GM23338 (cell line): Measurements from ENCODE around the gene CPD. TPM values are rescaled to one million over a fixed set of nuclear protein-coding genes. Genes with fewer than 3 reads are reported as not detected.

ENCODE experiments used
- ATAC-seq: fragments of 200-7000 bp; cut with Tn5 transposase; 3 replicates; pipeline ENCODE4 v1.9.1; 2020
- DNase-seq: peaks from one replicate; pipeline ENCODE4 v3.0.0-alpha.2; 2015; ENCODE audit warnings: low spot score
- H2AFZ ChIP-seq: fragments of 200-600 bp; sonication (generic); 2 replicates; pipeline ENCODE4 v1.8.0; 2016; ENCODE audit warnings: antibody characterized with exemption, mild to moderate bottlenecking, moderate library complexity
- H3F3A ChIP-seq: fragments of 200-600 bp; sonication (generic); replicated peaks from 2 replicates; pipeline ENCODE4 v1.8.0; 2017; ENCODE audit warnings: antibody characterized with exemption, mixed run types, low read depth
- H3K27ac ChIP-seq: fragments of 200-600 bp; sonication (generic); 2 replicates; pipeline ENCODE4 v1.6.1; 2016; ENCODE audit warnings: low read depth
- H3K27me3 ChIP-seq: fragments of 200-600 bp; sonication (generic); 2 replicates; pipeline ENCODE4 v1.8.0; 2016; ENCODE audit warnings: mild to moderate bottlenecking, mixed run types, moderate library complexity; ENCODE audit not compliant: insufficient read depth
- H3K36me3 ChIP-seq: fragments of 200-600 bp; sonication (generic); 2 replicates; pipeline ENCODE4 v1.8.0; 2016; ENCODE audit warnings: mild to moderate bottlenecking; ENCODE audit not compliant: insufficient read depth
- H3K4me1 ChIP-seq: fragments of 200-600 bp; sonication (generic); 2 replicates; pipeline ENCODE4 v1.8.0; 2016; ENCODE audit warnings: mild to moderate bottlenecking, moderate library complexity; ENCODE audit not compliant: insufficient read depth
- H3K4me2 ChIP-seq: fragments of 200-600 bp; sonication (generic); 2 replicates; pipeline ENCODE4 v1.7.1; 2017; ENCODE audit warnings: mixed run types
- H3K4me3 ChIP-seq: fragments of 200-600 bp; sonication (generic); 2 replicates; pipeline ENCODE4 v1.6.1; 2016; ENCODE audit warnings: mixed run types
- H3K79me2 ChIP-seq: fragments of 200-600 bp; sonication (generic); replicated peaks from 2 replicates; pipeline ENCODE4 v1.8.0; 2017; ENCODE audit warnings: mild to moderate bottlenecking; ENCODE audit not compliant: insufficient read depth
- H3K9me2 ChIP-seq: fragments of 200-600 bp; sonication (generic); 2 replicates; pipeline ENCODE4 v1.8.0; 2017; ENCODE audit not compliant: insufficient read depth
- H4K20me1 ChIP-seq: fragments of 200-600 bp; sonication (generic); replicated peaks from 2 replicates; pipeline ENCODE4 v1.8.0; 2017; ENCODE audit warnings: mild to moderate bottlenecking; ENCODE audit not compliant: insufficient read depth
- H3K27ac Mint-ChIP-seq: 2 replicates; pipeline ENCODE4 v1.8.0; 2020; ENCODE audit warnings: inconsistent platforms, mild to moderate bottlenecking, moderate library complexity, mixed read lengths
- H3K27me3 Mint-ChIP-seq: 3 replicates; pipeline ENCODE4 v1.8.0; 2022; ENCODE audit warnings: low read depth, mild to moderate bottlenecking, moderate library complexity, mixed read lengths, inconsistent platforms; ENCODE audit not compliant: insufficient read depth, poor library complexity
- H3K36me3 Mint-ChIP-seq: 3 replicates; pipeline ENCODE4 v1.8.0; 2021; ENCODE audit warnings: low read depth, mild to moderate bottlenecking, inconsistent platforms, moderate library complexity, mixed read lengths
- H3K4me1 Mint-ChIP-seq: 3 replicates; pipeline ENCODE4 v1.8.0; 2020; ENCODE audit warnings: mild to moderate bottlenecking, inconsistent platforms, mixed read lengths
- H3K4me3 Mint-ChIP-seq: 3 replicates; pipeline ENCODE4 v1.8.0; 2021; ENCODE audit warnings: moderate library complexity, mild to moderate bottlenecking, inconsistent platforms, mixed read lengths
- H3K9me3 Mint-ChIP-seq: 3 replicates; pipeline ENCODE4 v1.8.0; 2020; ENCODE audit warnings: moderate library complexity, mild to moderate bottlenecking, inconsistent platforms, mixed read lengths
- CREB1 ChIP-seq: fragments of 250-450 bp; sonication (Bioruptor Pico); IDR thresholded peaks from 2 replicates; pipeline ENCODE4 v1.5.0; 2020; ENCODE audit warnings: low read depth, mild to moderate bottlenecking, moderate library complexity
- EZH2 ChIP-seq: fragments of 200-600 bp; sonication (generic); IDR thresholded peaks from one replicate; pipeline ENCODE4 v1.8.0; 2017; ENCODE audit warnings: antibody characterized with exemption, mild to moderate bottlenecking, low read depth; ENCODE audit not compliant: unreplicated experiment
- EZH2phosphoT487 ChIP-seq: fragments of 200-600 bp; sonication (generic); IDR thresholded peaks from one replicate; pipeline ENCODE4 v1.8.1; 2018; ENCODE audit warnings: antibody characterized with exemption; ENCODE audit not compliant: unreplicated experiment
- JUNB ChIP-seq: IDR thresholded peaks from one replicate; pipeline ENCODE4 v1.6.1; 2016; ENCODE audit warnings: antibody characterized with exemption; ENCODE audit not compliant: unreplicated experiment
- POLR2AphosphoS5 ChIP-seq: IDR thresholded peaks from 2 replicates; pipeline ENCODE4 v1.6.1; 2016; ENCODE audit warnings: antibody characterized with exemption, low read depth
- STAT1 ChIP-seq: IDR thresholded peaks from one replicate; pipeline ENCODE4 v1.6.1; 2016; ENCODE audit warnings: antibody characterized with exemption; ENCODE audit not compliant: unreplicated experiment
- ZNF114 ChIP-seq: fragments of 250-450 bp; sonication (Bioruptor Pico); IDR thresholded peaks from 2 replicates; pipeline ENCODE4 v1.5.0; 2020; ENCODE audit warnings: mild to moderate bottlenecking, moderate library complexity
- ZNF331 ChIP-seq: fragments of 250-450 bp; sonication (Bioruptor Pico); IDR thresholded peaks from 2 replicates; pipeline ENCODE4 v1.5.0; 2020; ENCODE audit warnings: low read depth, mild to moderate bottlenecking, moderate library complexity
- ZNF462 ChIP-seq: fragments of 250-450 bp; sonication (Bioruptor Pico); IDR thresholded peaks from 2 replicates; pipeline ENCODE4 v1.5.0; 2020; ENCODE audit warnings: mild to moderate bottlenecking, moderate library complexity
- polyA plus RNA-seq: library from polyadenylated mRNA; unstranded; fragments of >200 nt; fragmentation: Nextera tagmentation; extraction: Ambion mirVana; gene quantifications from 2 replicates; pipeline ENCODE4 v1.2.1, GENCODE V29; 2016
- total RNA-seq: library from RNA; depleted of rRNA; stranded (reverse); fragments of >200 nt; shearing (Covaris generic); gene quantifications from 2 replicates; pipeline ENCODE4 v1.2.3, GENCODE V29; 2014
- TF ChIP-seq, protein P1 (sequence below), 2 experiments: fragments of 200-600 bp in 1 of 2; sonication (generic) in 1 of 2; conservative IDR thresholded peaks; 2 replicates each; pipeline versions ENCODE4 v1.5.1 to v1.6.1; 2016 to 2017; ENCODE audit warnings: antibody characterized with exemption in 2 of 2, low read depth in 2 of 2, mild to moderate bottlenecking in 2 of 2, moderate library complexity in 1 of 2
- TF ChIP-seq, protein P2 (sequence below): IDR thresholded peaks from one replicate; pipeline ENCODE4 v1.6.1; 2018; ENCODE audit warnings: antibody characterized with exemption; ENCODE audit not compliant: unreplicated experiment

CPD gene
- total and polyA plus RNA-seq, 2 experiments from 2014 or later: 6.2 to 57.8 TPM

DNA sequence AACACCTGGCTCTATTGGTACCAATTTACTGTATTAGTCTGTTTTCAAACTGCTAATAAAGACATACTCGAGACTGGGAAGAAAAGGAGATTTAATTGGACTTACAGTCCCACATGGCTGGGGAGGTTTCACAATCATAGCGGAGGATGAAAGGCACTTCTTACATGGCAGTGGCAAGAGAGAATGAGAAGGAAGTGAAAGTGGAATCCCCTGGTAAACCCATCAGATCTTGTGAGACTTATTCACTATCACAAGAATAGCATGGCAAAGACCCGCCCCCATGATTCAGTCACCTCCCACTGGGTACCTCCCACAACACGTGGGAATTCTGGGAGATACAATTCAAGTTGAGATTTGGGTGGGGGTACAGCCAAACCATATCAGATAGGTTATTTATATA lies 75.9 kb downstream of the CPD start:
- Histone ChIP-seq H3K4me2 (no peak overlapping the region), H2AFZ (no peak overlapping the region), H3F3A (no peaks in the 10 kb centered on the region), H3K27me3 (no peaks in the 10 kb centered on the region), H3K4me3 (no peak overlapping the region), H3K36me3 (peaks cover 9% of the 10 kb centered on the region), H3K79me2 (no peaks in the 10 kb centered on the region), H3K4me1 (no peaks in the 10 kb centered on the region), H3K27ac (no peak overlapping the region), H3K9me2 (peaks cover 4% of the 10 kb centered on the region; the same call in 1 of the 2 replicates), H4K20me1 (0 out of 2 replicates have a peak, but pooled peaks cover 4% of the 10 kb centered on the region)
- Mint-ChIP-seq H3K27me3 (peaks cover 2% of the 10 kb centered on the region), H3K27ac (no peak overlapping the region), H3K4me3 (no peak overlapping the region), H3K9me3 (peaks cover 14% of the 10 kb centered on the region), H3K36me3 (peaks cover 45% of the 10 kb centered on the region), H3K4me1 (no peaks in the 10 kb centered on the region; the same call in 2 of the 3 replicates)
- DNase-seq (no peak), ATAC-seq (no peak)
- TF ChIP-seq ZNF331 (CRISPR knock-in tag): no peak

DNA sequence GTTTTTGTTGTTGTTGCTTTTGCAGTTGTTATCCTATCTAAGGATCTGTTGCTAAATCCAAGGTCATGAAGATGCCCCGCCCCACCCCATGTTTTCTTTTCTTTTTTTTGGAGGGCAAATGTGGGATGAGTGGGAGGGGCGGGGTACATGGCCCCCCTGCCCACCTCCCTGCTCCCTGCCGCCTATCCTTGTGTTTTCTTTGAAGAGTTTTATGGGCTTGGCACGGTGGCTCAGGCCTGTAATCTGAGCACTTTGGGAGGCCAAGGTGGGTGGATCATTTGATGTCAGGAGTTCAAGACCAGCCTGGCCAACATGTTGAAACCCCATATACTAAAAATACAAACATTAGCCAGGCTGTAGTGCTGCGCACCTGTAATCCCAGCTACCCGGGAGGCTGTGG lies 79.6 kb downstream of the CPD start:
- H3K4me3 Mint-ChIP-seq: no peak overlapping the region
- H3K27ac Mint-ChIP-seq: no peak overlapping the region
- Histone ChIP-seq H3K4me3 (no peak overlapping the region), H3K4me2 (no peak overlapping the region), H3K36me3 (peaks cover 19% of the 10 kb centered on the region), H3K4me1 (no peaks in the 10 kb centered on the region), H2AFZ (no peak overlapping the region), H3K9me2 (no peaks in the 10 kb centered on the region), H4K20me1 (0 out of 2 replicates have a peak, but pooled peaks cover 4% of the 10 kb centered on the region), H3F3A (no peaks in the 10 kb centered on the region), H3K79me2 (no peaks in the 10 kb centered on the region), H3K27ac (no peak overlapping the region), H3K27me3 (no peaks in the 10 kb centered on the region)
- peaks cover 53% of the 10 kb centered on the region for H3K36me3 Mint-ChIP-seq
- H3K4me1 Mint-ChIP-seq: no peaks in the 10 kb centered on the region; the same call in 2 of the 3 replicates
- H3K27me3 Mint-ChIP-seq: peaks cover 2% of the 10 kb centered on the region
- DNase-seq (no peak), ATAC-seq (no peak)
- H3K9me3 Mint-ChIP-seq: peaks cover 8% of the 10 kb centered on the region; the same call in 2 of the 3 replicates
- TF ChIP-seq, protein P1, sequence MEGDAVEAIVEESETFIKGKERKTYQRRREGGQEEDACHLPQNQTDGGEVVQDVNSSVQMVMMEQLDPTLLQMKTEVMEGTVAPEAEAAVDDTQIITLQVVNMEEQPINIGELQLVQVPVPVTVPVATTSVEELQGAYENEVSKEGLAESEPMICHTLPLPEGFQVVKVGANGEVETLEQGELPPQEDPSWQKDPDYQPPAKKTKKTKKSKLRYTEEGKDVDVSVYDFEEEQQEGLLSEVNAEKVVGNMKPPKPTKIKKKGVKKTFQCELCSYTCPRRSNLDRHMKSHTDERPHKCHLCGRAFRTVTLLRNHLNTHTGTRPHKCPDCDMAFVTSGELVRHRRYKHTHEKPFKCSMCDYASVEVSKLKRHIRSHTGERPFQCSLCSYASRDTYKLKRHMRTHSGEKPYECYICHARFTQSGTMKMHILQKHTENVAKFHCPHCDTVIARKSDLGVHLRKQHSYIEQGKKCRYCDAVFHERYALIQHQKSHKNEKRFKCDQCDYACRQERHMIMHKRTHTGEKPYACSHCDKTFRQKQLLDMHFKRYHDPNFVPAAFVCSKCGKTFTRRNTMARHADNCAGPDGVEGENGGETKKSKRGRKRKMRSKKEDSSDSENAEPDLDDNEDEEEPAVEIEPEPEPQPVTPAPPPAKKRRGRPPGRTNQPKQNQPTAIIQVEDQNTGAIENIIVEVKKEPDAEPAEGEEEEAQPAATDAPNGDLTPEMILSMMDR (conservative IDR thresholded peaks at IDR 0.05; ENCODE audit: low read depth in 2 of 2): no peak
- TF ChIP-seq, protein P2, sequence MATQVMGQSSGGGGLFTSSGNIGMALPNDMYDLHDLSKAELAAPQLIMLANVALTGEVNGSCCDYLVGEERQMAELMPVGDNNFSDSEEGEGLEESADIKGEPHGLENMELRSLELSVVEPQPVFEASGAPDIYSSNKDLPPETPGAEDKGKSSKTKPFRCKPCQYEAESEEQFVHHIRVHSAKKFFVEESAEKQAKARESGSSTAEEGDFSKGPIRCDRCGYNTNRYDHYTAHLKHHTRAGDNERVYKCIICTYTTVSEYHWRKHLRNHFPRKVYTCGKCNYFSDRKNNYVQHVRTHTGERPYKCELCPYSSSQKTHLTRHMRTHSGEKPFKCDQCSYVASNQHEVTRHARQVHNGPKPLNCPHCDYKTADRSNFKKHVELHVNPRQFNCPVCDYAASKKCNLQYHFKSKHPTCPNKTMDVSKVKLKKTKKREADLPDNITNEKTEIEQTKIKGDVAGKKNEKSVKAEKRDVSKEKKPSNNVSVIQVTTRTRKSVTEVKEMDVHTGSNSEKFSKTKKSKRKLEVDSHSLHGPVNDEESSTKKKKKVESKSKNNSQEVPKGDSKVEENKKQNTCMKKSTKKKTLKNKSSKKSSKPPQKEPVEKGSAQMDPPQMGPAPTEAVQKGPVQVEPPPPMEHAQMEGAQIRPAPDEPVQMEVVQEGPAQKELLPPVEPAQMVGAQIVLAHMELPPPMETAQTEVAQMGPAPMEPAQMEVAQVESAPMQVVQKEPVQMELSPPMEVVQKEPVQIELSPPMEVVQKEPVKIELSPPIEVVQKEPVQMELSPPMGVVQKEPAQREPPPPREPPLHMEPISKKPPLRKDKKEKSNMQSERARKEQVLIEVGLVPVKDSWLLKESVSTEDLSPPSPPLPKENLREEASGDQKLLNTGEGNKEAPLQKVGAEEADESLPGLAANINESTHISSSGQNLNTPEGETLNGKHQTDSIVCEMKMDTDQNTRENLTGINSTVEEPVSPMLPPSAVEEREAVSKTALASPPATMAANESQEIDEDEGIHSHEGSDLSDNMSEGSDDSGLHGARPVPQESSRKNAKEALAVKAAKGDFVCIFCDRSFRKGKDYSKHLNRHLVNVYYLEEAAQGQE: no peak
- TF ChIP-seq POLR2AphosphoS5 (no peak), CREB1 (no peak), ZNF462 (CRISPR knock-in tag) (no peak), STAT1 (no peak), EZH2phosphoT487 (no peak), EZH2 (no peak), JUNB (no peak), ZNF331 (CRISPR knock-in tag) (no peak), ZNF114 (CRISPR knock-in tag) (no peak)
